ENCODE measurements around the gene RBM23. TPM values are rescaled to one million over a fixed set of nuclear protein-coding genes. Genes with fewer than 3 reads are reported as not detected.

Gene RBM23
- total RNA-seq, 4 donors from 2014 or later, result 52.7 to 229 (median 102) TPM

DNA sequence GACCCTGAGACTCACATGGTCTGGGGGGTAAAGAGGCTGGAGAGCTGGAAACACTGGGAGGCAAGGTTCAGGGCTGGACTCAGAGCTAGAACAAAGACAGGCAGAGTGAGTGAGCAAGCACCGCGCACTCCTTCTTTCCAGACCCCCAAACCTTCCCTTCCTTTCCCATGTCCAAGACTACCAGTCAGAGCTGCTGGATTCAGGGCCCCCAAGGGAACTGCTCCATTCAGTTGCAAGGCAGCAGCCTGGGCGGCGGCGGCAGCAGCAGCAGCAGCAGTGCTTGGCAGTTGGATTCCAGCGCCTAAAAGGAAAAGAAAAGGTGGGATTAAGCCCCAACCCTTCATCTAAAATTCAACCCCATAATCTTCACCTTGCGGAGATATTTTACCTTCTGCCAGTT lies 17.1 kb downstream of the RBM23 start:
- H3K4me1 ChIP-seq, result peaks cover 9 to 29% (median 23%) of the 10 kb centered on the region in 4 donors
- no peaks in the 10 kb centered on the region for H3K9me3 ChIP-seq
- H3K27ac ChIP-seq (replicated peaks in 1 of 4), result no peak overlapping the region
- no peaks in the 10 kb centered on the region for H3K27me3 ChIP-seq
- TF ChIP-seq, protein P1, sequence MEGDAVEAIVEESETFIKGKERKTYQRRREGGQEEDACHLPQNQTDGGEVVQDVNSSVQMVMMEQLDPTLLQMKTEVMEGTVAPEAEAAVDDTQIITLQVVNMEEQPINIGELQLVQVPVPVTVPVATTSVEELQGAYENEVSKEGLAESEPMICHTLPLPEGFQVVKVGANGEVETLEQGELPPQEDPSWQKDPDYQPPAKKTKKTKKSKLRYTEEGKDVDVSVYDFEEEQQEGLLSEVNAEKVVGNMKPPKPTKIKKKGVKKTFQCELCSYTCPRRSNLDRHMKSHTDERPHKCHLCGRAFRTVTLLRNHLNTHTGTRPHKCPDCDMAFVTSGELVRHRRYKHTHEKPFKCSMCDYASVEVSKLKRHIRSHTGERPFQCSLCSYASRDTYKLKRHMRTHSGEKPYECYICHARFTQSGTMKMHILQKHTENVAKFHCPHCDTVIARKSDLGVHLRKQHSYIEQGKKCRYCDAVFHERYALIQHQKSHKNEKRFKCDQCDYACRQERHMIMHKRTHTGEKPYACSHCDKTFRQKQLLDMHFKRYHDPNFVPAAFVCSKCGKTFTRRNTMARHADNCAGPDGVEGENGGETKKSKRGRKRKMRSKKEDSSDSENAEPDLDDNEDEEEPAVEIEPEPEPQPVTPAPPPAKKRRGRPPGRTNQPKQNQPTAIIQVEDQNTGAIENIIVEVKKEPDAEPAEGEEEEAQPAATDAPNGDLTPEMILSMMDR (IDR thresholded peaks at IDR 0.05), result no peak
- TF ChIP-seq POLR2A (IDR thresholded peaks at IDR 0.05; ENCODE audit: low read depth) (no peak), POLR2AphosphoS5 (IDR thresholded peaks at IDR 0.05) (no peak), EP300 (IDR thresholded peaks at IDR 0.05) (no peak)
- intact Hi-C loops (cut with DNase I), result no loop called here
- H3K4me3 ChIP-seq, result no peak overlapping the region
- DNase-seq (ENCODE audit: extremely low spot score), result no peak
- H3K36me3 ChIP-seq, result peaks cover 61 to 66% (median 64%) of the 10 kb centered on the region in 4 donors
- WGBS, result 96% methylated on average over 7 of the region's 7 CpGs

DNA sequence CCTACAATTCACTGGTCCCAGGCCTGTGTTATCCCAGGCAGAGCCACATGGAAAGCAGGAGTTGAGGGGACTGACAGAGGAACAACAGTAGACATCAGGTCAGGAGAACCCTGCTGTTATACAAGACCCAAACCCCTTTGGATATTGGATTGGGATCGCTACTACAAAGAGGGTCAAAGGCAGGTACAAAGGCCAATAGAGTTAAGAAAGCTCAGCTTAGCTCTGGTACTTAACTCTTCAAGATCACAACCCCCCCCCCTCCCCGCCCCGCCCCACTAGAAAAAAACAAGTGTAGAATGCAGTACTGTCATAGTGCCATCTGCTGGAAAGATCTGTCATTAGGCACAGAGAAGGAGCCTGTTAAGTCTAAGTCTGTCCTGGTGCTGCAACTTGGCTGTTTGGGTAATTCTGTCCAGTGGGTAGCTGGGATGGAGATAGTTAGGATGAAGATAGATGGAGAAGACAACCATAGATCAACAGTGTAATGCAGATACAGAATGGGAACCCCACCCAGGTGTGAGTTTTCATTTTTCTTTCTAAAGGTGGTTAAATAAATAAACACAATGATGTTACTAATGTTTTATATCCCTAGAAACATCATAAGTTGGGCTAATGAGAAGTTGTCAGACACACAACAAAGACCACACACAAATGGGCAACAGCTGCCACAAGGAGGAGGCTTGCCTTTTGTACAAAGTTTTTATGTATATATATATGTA lies 18.7 kb downstream of the RBM23 start:
- Histone ChIP-seq H3K27me3 (no peaks in the 10 kb centered on the region), H3K27ac (replicated peaks in 1 of 4) (peak overlapping the region; percentile 62 to 76 (median 66)), H3K4me3 (no peak overlapping the region), H3K4me1 (peaks cover 9 to 37% (median 31%) of the 10 kb centered on the region in 4 donors), H3K9me3 (no peaks in the 10 kb centered on the region), H3K36me3 (peaks cover 45 to 51% (median 49%) of the 10 kb centered on the region in 4 donors)
- DNase-seq (ENCODE audit: extremely low spot score), result no peak
- WGBS, result 14% methylated on average over 3 of the region's 3 CpGs
- intact Hi-C loops (cut with DNase I), result loop anchor here (1.0 kb wide), 1 partner anchor 28 kb away; no protein-coding TSS in a partner anchor
- no peak for TF ChIP-seq POLR2AphosphoS5 (IDR thresholded peaks at IDR 0.05)
- TF ChIP-seq, protein P1 (IDR thresholded peaks at IDR 0.05), result peak; percentile 52 to 62 (median 56)

DNA sequence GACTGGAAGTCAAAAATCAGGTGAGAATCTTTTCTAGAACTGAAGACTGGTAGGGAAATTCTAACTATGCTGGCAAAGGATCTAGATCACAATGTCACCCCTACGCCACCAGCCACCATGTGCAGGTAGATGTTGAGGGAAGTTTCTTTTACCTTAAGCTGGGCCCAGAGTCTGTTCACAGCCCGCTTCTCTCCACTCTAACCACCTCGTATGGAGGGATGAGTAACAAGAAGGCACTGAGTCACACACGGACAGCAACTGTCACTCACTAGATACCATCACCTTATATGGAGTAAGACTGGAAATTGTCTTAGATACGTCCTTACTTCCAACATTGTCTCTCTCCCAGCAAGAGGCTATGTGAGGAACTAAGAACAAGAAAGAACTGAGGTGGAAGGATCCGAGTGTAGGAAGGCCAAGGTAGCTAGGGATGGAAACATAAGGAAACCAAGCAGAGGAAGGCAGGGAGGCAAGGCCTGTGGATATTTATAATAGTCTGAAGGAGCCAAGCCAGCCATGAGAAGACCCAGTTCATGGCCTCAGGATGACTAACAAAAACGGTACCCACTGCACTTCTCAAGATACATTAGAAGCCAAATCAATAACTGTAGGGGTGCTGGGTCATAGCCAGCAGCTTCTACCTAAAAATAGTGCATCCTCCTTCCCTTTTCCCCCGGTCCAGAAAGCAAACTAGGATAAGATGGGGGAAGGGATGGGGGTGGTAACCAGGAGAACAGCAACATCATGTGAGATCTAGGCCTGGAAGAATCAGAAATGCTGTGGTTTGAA lies 20.5 kb downstream of the RBM23 start:
- H3K9me3 ChIP-seq, result no peaks in the 10 kb centered on the region
- intact Hi-C loops (cut with DNase I), result no loop called here
- no peak for DNase-seq (ENCODE audit: extremely low spot score)
- 41% methylated on average over 8 of the region's 8 CpGs for WGBS
- H3K4me3 ChIP-seq, result no peak overlapping the region
- H3K36me3 ChIP-seq, result peaks cover 28 to 33% (median 31%) of the 10 kb centered on the region in 4 donors
- no peaks in the 10 kb centered on the region for H3K27me3 ChIP-seq
- peak overlapping the region; percentile 62 to 76 (median 66) for H3K27ac ChIP-seq (replicated peaks in 1 of 4)
- peaks cover 9 to 37% (median 31%) of the 10 kb centered on the region in 4 donors for H3K4me1 ChIP-seq
- TF ChIP-seq, protein P1 (IDR thresholded peaks at IDR 0.05), result no peak
- TF ChIP-seq POLR2AphosphoS5 (IDR thresholded peaks at IDR 0.05), result peak; percentile 7 to 52
- no peak for TF ChIP-seq EP300 (IDR thresholded peaks at IDR 0.05)
- no peak for TF ChIP-seq POLR2A (IDR thresholded peaks at IDR 0.05; ENCODE audit: low read depth)

GRCh38 chr14:22897357-22897756 lies 21.6 kb downstream of the RBM23 start:
- peaks cover 17 to 22% (median 20%) of the 10 kb centered on the region in 4 donors for H3K36me3 ChIP-seq
- H3K4me3 ChIP-seq, result no peak overlapping the region
- DNase-seq (ENCODE audit: extremely low spot score), result no peak
- intact Hi-C loops (cut with DNase I), result loop anchor here (2.0 kb wide), 1 partner anchor 23 kb away; no protein-coding TSS in a partner anchor
- TF ChIP-seq, protein P1 (IDR thresholded peaks at IDR 0.05), result no peak
- TF ChIP-seq EP300 (IDR thresholded peaks at IDR 0.05) (no peak), POLR2A (IDR thresholded peaks at IDR 0.05; ENCODE audit: low read depth) (no peak), POLR2AphosphoS5 (IDR thresholded peaks at IDR 0.05) (no peak)
- H3K27me3 ChIP-seq, result no peaks in the 10 kb centered on the region
- 100% methylated on average over 1 of the region's 1 CpG for WGBS
- H3K27ac ChIP-seq (replicated peaks in 1 of 4), result no peak overlapping the region
- H3K9me3 ChIP-seq, result no peaks in the 10 kb centered on the region
- H3K4me1 ChIP-seq, result peaks cover 9 to 37% (median 31%) of the 10 kb centered on the region in 4 donors
